Measurements from ENCODE around the gene MICB. TPM values are rescaled to one million over a fixed set of nuclear protein-coding genes. Genes with fewer than 3 reads are reported as not detected.
A peak's percentile ranks its signal among the peaks of the same experiment; 100 is the strongest.
"Not testable (repeated sequence)": the region's sequence is repeated elsewhere in the genome, so short reads cannot be mapped to it uniquely, and the experiment has no call there.

MICB gene
- total and polyA plus RNA-seq, 7 experiments from 2014 or later = 3.4 to 49.5 (median 12.6) TPM

DNA sequence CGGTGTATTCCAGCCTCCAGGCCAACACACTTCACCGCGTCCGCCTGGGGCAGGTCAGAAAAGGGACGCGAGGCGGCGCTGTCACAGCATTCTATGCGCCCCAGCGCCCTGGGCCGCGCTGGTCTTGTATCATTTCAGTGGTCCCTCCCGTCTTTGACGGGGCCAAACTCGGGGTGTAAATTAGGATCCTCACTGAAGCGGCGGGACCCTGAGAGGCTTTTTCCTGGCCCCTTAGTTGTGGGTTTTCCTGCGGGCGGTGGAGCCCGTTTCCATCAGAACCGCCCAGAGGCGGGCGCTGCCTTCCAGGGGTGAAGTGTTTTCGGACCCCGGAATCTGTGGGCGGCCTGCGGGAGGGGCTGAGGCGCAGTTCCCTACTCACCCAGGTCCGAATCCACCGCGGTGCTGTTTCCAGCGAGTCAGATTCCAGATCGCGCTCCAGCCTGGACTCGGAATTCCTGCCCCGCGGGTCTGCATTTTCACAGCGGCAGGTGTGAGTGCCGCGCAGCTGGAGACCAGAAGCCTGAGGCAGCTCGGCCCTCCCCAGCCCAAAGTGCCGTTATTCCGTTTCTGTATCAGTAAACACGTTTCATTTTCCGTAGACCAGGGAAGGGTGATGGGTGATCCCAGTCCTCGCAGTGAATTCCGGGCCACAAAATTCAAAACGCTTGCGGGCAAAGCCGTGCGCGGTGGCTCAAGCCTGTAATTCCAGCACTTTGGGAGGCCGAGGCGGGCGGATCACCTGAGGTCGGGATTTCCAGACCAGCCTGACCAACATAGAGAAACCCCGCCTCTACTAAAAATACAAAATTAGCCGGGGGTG lies 3.9 kb upstream of the MICB start:
- Mint-ChIP-seq H3K4me3 (peak overlapping the region; percentile 78 to 93 (median 88)), H3K27ac (peak overlapping the region; percentile 36 to 98 (median 87)), H3K4me1 (peaks cover 41 to 61% (median 50%) of the 10 kb centered on the region in 7 donors), H3K9me3 (no peaks in the 10 kb centered on the region), H3K27me3 (no peaks in the 10 kb centered on the region), H3K36me3 (peaks cover 0 to 16% (median 0%) of the 10 kb centered on the region in 5 donors)
- CTCF ChIA-PET = interaction anchor here (0.5 to 4.2 kb wide), 11 partner anchors 11 to 491 kb away, joined by 3 to 35 read pairs (median 4); partner anchors contain the start of genes DDX39B, LTB, NCR3 and NEU1
- peak overlapping the region; percentile 81 for H3K27ac ChIP-seq (ENCODE audit: low read depth, low read length)
- intact Hi-C loops (cut with micrococcal nuclease) = loop anchor here (1.0 to 10.0 kb wide), 11 partner anchors 47 to 701 kb away; partner anchors contain the start of genes BAG6 (in 1 of the 2), CSNK2B (in 1 of the 2), GPSM3 (in 1 of the 2) and LY6G5B (in 1 of the 2)
- POLR2A ChIA-PET = interaction anchor here (0.7 to 7.8 kb wide), 13 partner anchors 24 to 104 kb away, joined by 3 to 77 read pairs (median 5); partner anchors contain the start of genes ATP6V1G2, DDX39B, LTB and NFKBIL1
- peak overlapping the region; percentile 87 for H3K4me3 ChIP-seq (ENCODE audit: low read length)
- peaks cover 17 to 24% of the 10 kb centered on the region in 2 donors for H3K4me1 ChIP-seq (ENCODE audit: control insufficient read depth in 2 of 2, insufficient read depth in 2 of 2, low read length in 2 of 2)
- DNase-seq (peak; percentile 33 to 78 (median 62)), ATAC-seq (peak; percentile 65)
- H3K27me3 ChIP-seq (ENCODE audit: control insufficient read depth in 2 of 2, insufficient read depth in 2 of 2, low read length in 2 of 2) = no peaks in the 10 kb centered on the region
- no peaks in the 10 kb centered on the region for H3K9me3 ChIP-seq (ENCODE audit: control insufficient read depth in 2 of 3, low read length in 3 of 3)
- peaks cover 0 to 8% (median 0%) of the 10 kb centered on the region in 3 experiments for H3K36me3 ChIP-seq (ENCODE audit: control insufficient read depth in 2 of 3, insufficient read depth in 3 of 3, low read length in 3 of 3)

DNA sequence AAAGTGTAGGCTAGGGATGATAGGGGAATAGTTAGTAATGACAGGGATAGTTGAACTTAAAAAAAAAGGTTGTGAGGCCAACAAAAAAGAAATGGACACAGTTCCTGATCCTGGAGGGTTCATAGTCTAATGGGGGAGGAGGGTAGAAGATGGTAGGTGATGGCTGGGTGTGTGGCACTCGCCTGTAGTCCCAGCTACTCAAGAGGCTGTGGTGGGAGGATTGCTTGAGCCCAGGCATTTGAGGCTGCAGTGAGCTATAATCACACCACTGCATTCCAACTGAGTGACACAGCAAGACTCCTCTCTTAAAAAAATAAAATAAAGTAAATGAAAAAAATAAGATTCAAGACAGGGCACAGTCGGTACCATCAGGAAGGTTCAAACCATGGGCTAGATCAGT lies 2.4 kb upstream of the MICB start:
- H3K27me3 ChIP-seq (ENCODE audit: control insufficient read depth in 2 of 2, insufficient read depth in 2 of 2, low read length in 2 of 2) = no peaks in the 10 kb centered on the region
- H3K4me3 ChIP-seq (ENCODE audit: low read length) = peak overlapping the region; percentile 87
- DNase-seq (no peak), ATAC-seq (no peak)
- ChIA-PET CTCF (interaction anchor here (3.8 to 4.2 kb wide), 2 partner anchors 46 to 102 kb away, joined by 28 to 35 read pairs; partner anchors contain the start of gene DDX39B), POLR2A (interaction anchor here (0.6 to 7.8 kb wide), 10 partner anchors 40 to 101 kb away, joined by 3 to 77 read pairs (median 5); partner anchors contain the start of genes ATP6V1G2, DDX39B, LTB and NFKBIL1)
- H3K27ac Mint-ChIP-seq = peak overlapping the region; percentile 36 to 96 (median 87)
- peaks cover 41 to 65% (median 60%) of the 10 kb centered on the region in 7 donors for H3K4me1 Mint-ChIP-seq
- H3K4me1 ChIP-seq (ENCODE audit: control insufficient read depth in 2 of 2, insufficient read depth in 2 of 2, low read length in 2 of 2) = peaks cover 17 to 24% of the 10 kb centered on the region in 2 donors
- H3K27ac ChIP-seq (ENCODE audit: low read depth, low read length) = peak overlapping the region; percentile 81
- intact Hi-C loops (cut with micrococcal nuclease) = loop anchor here (2.0 to 10.0 kb wide), 5 partner anchors 101 to 699 kb away; partner anchors contain the start of genes BAG6 (in 1 of the 2), GPSM3 (in 1 of the 2), NEU1 (in 1 of the 2) and PBX2 (in 1 of the 2)
- H3K9me3 Mint-ChIP-seq = no peaks in the 10 kb centered on the region
- H3K9me3 ChIP-seq (ENCODE audit: control insufficient read depth in 2 of 3, low read length in 3 of 3) = no peaks in the 10 kb centered on the region
- peak overlapping the region; percentile 78 to 93 (median 88) for H3K4me3 Mint-ChIP-seq
- H3K36me3 Mint-ChIP-seq = peaks cover 0 to 16% (median 0%) of the 10 kb centered on the region in 5 donors
- no peaks in the 10 kb centered on the region for H3K27me3 Mint-ChIP-seq
- peaks cover 0 to 8% (median 0%) of the 10 kb centered on the region in 3 experiments for H3K36me3 ChIP-seq (ENCODE audit: control insufficient read depth in 2 of 3, insufficient read depth in 3 of 3, low read length in 3 of 3)

DNA sequence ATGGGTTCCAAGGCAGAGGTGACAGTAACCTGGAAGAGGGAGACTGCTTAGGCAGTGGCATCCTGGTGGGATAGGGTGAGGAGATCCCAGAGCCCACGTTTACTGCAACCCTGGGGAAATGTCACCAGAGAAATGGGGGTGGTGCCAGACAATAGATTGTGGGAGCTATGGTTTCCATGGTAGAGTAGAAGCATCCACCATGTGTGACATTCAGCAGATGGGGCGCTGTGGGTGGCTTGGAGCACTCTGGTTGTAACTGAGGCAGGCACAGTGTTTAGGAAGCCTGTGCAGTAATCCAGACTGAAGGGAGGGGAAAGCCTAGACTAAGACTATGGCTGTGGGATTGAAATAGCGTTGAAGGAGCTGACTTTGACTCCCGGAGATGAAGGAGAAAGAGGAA lies 1.1 kb upstream of the MICB start:
- H3K4me3 ChIP-seq (ENCODE audit: low read length) = peak overlapping the region; percentile 91
- peak overlapping the region; percentile 86 for H3K27ac ChIP-seq (ENCODE audit: low read depth, low read length)
- H3K9me3 ChIP-seq (ENCODE audit: control insufficient read depth in 2 of 3, low read length in 3 of 3); H3K27me3 ChIP-seq (ENCODE audit: control insufficient read depth in 2 of 2, insufficient read depth in 2 of 2, low read length in 2 of 2); H3K27me3 Mint-ChIP-seq; H3K9me3 Mint-ChIP-seq; ATAC-seq; H3K36me3 ChIP-seq (ENCODE audit: control insufficient read depth in 2 of 3, insufficient read depth in 3 of 3, low read length in 3 of 3): not testable (repeated sequence)
- Mint-ChIP-seq H3K4me1 (peaks cover 42 to 73% (median 67%) of the 10 kb centered on the region in 7 donors), H3K4me3 (peak overlapping the region; percentile 87 to 95 (median 91)), H3K27ac (peak overlapping the region; percentile 76 to 95 (median 88)), H3K36me3 (peaks cover 0 to 14% (median 0%) of the 10 kb centered on the region in 5 donors)
- DNase-seq = peak in 1 of 9 donors; percentile 19
- intact Hi-C loops (cut with micrococcal nuclease) = loop anchor here (1.0 to 10.0 kb wide), 4 partner anchors 45 to 698 kb away; partner anchors contain the start of genes DDX39B (in 1 of the 2), GPSM3 (in 1 of the 2), NEU1 (in 1 of the 2) and PBX2 (in 1 of the 2)
- H3K4me1 ChIP-seq (ENCODE audit: control insufficient read depth in 2 of 2, insufficient read depth in 2 of 2, low read length in 2 of 2) = peaks cover 17 to 24% of the 10 kb centered on the region in 2 donors
- ChIA-PET CTCF (interaction anchor here (0.8 kb wide), 1 partner anchor 126 kb away, joined by 3 read pairs; no protein-coding TSS in a partner anchor), POLR2A (interaction anchor here (0.6 to 7.8 kb wide), 6 partner anchors 13 to 286 kb away, joined by 3 to 77 read pairs (median 3); partner anchors contain the start of gene DDX39B)

GRCh38 chr6:31498748-31499147 lies 803 bp downstream of the MICB start:
- Histone ChIP-seq H3K4me3 (ENCODE audit: low read length) (no peak overlapping the region), H3K27ac (ENCODE audit: low read depth, low read length) (no peak overlapping the region), H3K4me1 (ENCODE audit: control insufficient read depth in 2 of 2, insufficient read depth in 2 of 2, low read length in 2 of 2) (peaks cover 8 to 20% of the 10 kb centered on the region in 2 donors), H3K27me3 (ENCODE audit: control insufficient read depth in 2 of 2, insufficient read depth in 2 of 2, low read length in 2 of 2) (no peaks in the 10 kb centered on the region), H3K36me3 (ENCODE audit: control insufficient read depth in 2 of 3, insufficient read depth in 3 of 3, low read length in 3 of 3) (peaks cover 0 to 8% (median 0%) of the 10 kb centered on the region in 3 experiments), H3K9me3 (ENCODE audit: control insufficient read depth in 2 of 3, low read length in 3 of 3) (no peaks in the 10 kb centered on the region)
- Mint-ChIP-seq H3K36me3 (peaks cover 0 to 16% (median 0%) of the 10 kb centered on the region in 5 donors), H3K4me3 (peak overlapping the region; percentile 86 to 95 (median 90)), H3K27ac (peak overlapping the region; percentile 55 to 91 (median 83)), H3K27me3 (no peaks in the 10 kb centered on the region), H3K4me1 (peaks cover 34 to 76% (median 69%) of the 10 kb centered on the region in 7 donors), H3K9me3 (no peaks in the 10 kb centered on the region)
- POLR2A ChIA-PET = interaction anchor here (1.2 to 7.8 kb wide), 2 partner anchors 36 to 41 kb away, joined by 3 to 77 read pairs; partner anchors contain the start of gene DDX39B
- intact Hi-C loops (cut with micrococcal nuclease) = loop anchor here (10.0 kb wide), 3 partner anchors 336 to 696 kb away; partner anchors contain the start of genes GPSM3 (in 1 of the 2), NEU1 (in 1 of the 2) and PBX2 (in 1 of the 2)
- ATAC-seq (no peak), DNase-seq (no peak)
- CTCF ChIA-PET = interaction anchor here (1.0 kb wide), 1 partner anchor 35 kb away, joined by 3 read pairs; no protein-coding TSS in a partner anchor

DNA sequence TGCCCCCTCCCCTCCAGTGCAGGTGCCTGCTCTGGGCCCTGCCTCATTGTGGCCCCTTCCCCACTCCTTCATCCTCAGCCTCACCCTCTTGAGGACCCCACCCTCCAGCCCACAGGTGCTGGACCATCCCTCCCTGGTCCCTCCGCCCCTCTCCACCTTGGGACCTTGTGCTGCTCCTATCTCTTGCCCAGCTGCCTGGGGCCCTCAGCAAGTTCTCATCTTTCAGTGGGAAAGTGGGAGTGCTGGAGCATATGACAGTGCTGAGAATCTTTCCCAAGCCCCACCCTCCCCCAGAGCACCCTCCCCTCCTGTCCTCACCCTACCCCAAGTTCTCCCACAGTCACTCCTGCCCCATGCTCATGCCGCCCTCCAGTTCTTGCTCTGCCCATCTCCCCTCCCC lies 1.7 kb downstream of the MICB start:
- H3K27me3 Mint-ChIP-seq; H3K9me3 Mint-ChIP-seq; H3K4me3 ChIP-seq (ENCODE audit: low read length); H3K27ac ChIP-seq (ENCODE audit: low read depth, low read length); H3K36me3 ChIP-seq (ENCODE audit: control insufficient read depth in 2 of 3, insufficient read depth in 3 of 3, low read length in 3 of 3); ATAC-seq; CTCF ChIA-PET; DNase-seq; H3K9me3 ChIP-seq (ENCODE audit: control insufficient read depth in 2 of 3, low read length in 3 of 3); H3K27me3 ChIP-seq (ENCODE audit: control insufficient read depth in 2 of 2, insufficient read depth in 2 of 2, low read length in 2 of 2): not testable (repeated sequence)
- H3K27ac Mint-ChIP-seq = peak overlapping the region in 2 of 9 donors; percentile 55 to 89
- peaks cover 8 to 20% of the 10 kb centered on the region in 2 donors for H3K4me1 ChIP-seq (ENCODE audit: control insufficient read depth in 2 of 2, insufficient read depth in 2 of 2, low read length in 2 of 2)
- peaks cover 0 to 15% (median 0%) of the 10 kb centered on the region in 5 donors for H3K36me3 Mint-ChIP-seq
- intact Hi-C loops (cut with micrococcal nuclease) = loop anchor here (10.0 kb wide), 3 partner anchors 335 to 695 kb away; partner anchors contain the start of genes GPSM3 (in 1 of the 2), NEU1 (in 1 of the 2) and PBX2 (in 1 of the 2)
- H3K4me1 Mint-ChIP-seq = peaks cover 31 to 77% (median 69%) of the 10 kb centered on the region in 7 donors
- H3K4me3 Mint-ChIP-seq = peak overlapping the region in 7 of 10 donors; percentile 25 to 95 (median 89)
- POLR2A ChIA-PET = interaction anchor here (7.8 kb wide), 1 partner anchor 41 kb away, joined by 77 read pairs; the partner anchor contains the start of gene DDX39B
